ENCODE data around the gene SMAD3.

GRCh38 chr15:67189326-67190051 is 124.1 kb downstream of the SMAD3 start:
- TF ChIP-seq MAFK (IDR thresholded peaks at IDR 0.05; ENCODE audit: low read depth, low read length) (no peak), CTCF (IDR thresholded peaks at IDR 0.05; ENCODE audit: control extremely low read depth in 1 of 3, insufficient read depth in 1 of 3, low read depth in 1 of 3, low read length in 3 of 3) (no peak)

Data from H1 (cell line).